ENCODE measurements around the gene ASB4. TPM values are rescaled to one million over a fixed set of nuclear protein-coding genes. Genes with fewer than 3 reads are reported as not detected.
A peak's percentile ranks its signal among the peaks of the same experiment; 100 is the strongest.

ASB4 gene
- total RNA-seq, 4 donors from 2014 or later: 1.4 to 27.3 (median 17.9) TPM

GRCh38 chr7:95585426-95585789 is 99.7 kb downstream of the ASB4 start:
- in situ Hi-C loops (cut with MboI; ENCODE audit: low sequenced_read_pairs in 4 of 4): no loop called here
- Histone ChIP-seq H3K27me3 (no peaks in the 10 kb centered on the region), H3K27ac (peak overlapping the region; percentile 51 to 97 (median 84)), H3K4me3 (peak overlapping the region in 1 of 4 donors; percentile 94), H3K36me3 (peaks cover 8 to 65% of the 10 kb centered on the region in 2 donors), H3K9me3 (no peaks in the 10 kb centered on the region), H3K4me1 (peaks cover 6 to 27% of the 10 kb centered on the region in 2 donors)
- ATAC-seq (no peak), DNase-seq (no peak)
- TF ChIP-seq POLR2A (IDR thresholded peaks at IDR 0.05): no peak
- TF ChIP-seq CTCF (IDR thresholded peaks at IDR 0.05 in 4 of 5, conservative IDR thresholded peaks at IDR 0.05 in 1 of 5): no peak
- intact Hi-C loops (cut with DNase I; ENCODE audit: low total_unique reads): no loop called here

- no peak for DNase-seq
- H3K4me3 ChIP-seq: peak overlapping the region in 2 of 4 donors; percentile 90 to 94
- intact Hi-C loops (cut with DNase I; ENCODE audit: low total_unique reads): no loop called here
- H3K4me1 ChIP-seq: peaks cover 6 to 30% of the 10 kb centered on the region in 2 donors
- peaks cover 10 to 80% of the 10 kb centered on the region in 2 donors for H3K36me3 ChIP-seq
- in situ Hi-C loops (cut with MboI; ENCODE audit: low sequenced_read_pairs in 4 of 4): no loop called here
- peak overlapping the region; percentile 91 to 97 (median 96) for H3K27ac ChIP-seq
- H3K9me3 ChIP-seq: no peaks in the 10 kb centered on the region
- TF ChIP-seq CTCF (IDR thresholded peaks at IDR 0.05 in 4 of 5, conservative IDR thresholded peaks at IDR 0.05 in 1 of 5) (no peak), POLR2A (IDR thresholded peaks at IDR 0.05) (peak in 1 of 2 donors; percentile 2)
- ATAC-seq: no peak
- no peaks in the 10 kb centered on the region for H3K27me3 ChIP-seq
These were observed 101.2 kb downstream of the ASB4 start for GRCh38 chr7:95586951-95587301.

- ATAC-seq (no peak), DNase-seq (no peak)
- H3K36me3 ChIP-seq: peaks cover 18 to 99% of the 10 kb centered on the region in 2 donors
- H3K27ac ChIP-seq: peak overlapping the region; percentile 91 to 97 (median 96)
- in situ Hi-C loops (cut with MboI; ENCODE audit: low sequenced_read_pairs in 4 of 4): no loop called here
- peaks cover 6 to 35% of the 10 kb centered on the region in 2 donors for H3K4me1 ChIP-seq
- TF ChIP-seq POLR2A (IDR thresholded peaks at IDR 0.05) (no peak), CTCF (IDR thresholded peaks at IDR 0.05 in 4 of 5, conservative IDR thresholded peaks at IDR 0.05 in 1 of 5) (no peak)
- H3K4me3 ChIP-seq: peak overlapping the region; percentile 20 to 94 (median 66)
- H3K9me3 ChIP-seq: no peaks in the 10 kb centered on the region
- intact Hi-C loops (cut with DNase I; ENCODE audit: low total_unique reads): no loop called here
- H3K27me3 ChIP-seq: no peaks in the 10 kb centered on the region
These were observed 103.3 kb downstream of the ASB4 start for GRCh38 chr7:95589031-95589430.

- H3K4me1 ChIP-seq: peaks cover 6 to 35% of the 10 kb centered on the region in 2 donors
- intact Hi-C loops (cut with DNase I; ENCODE audit: low total_unique reads): no loop called here
- no peaks in the 10 kb centered on the region for H3K9me3 ChIP-seq
- in situ Hi-C loops (cut with MboI; ENCODE audit: low sequenced_read_pairs in 4 of 4): loop anchor here in 3 of 4 donors (5.0 to 10.0 kb wide), 4 partner anchors 45 to 95 kb away; no protein-coding TSS in a partner anchor
- H3K36me3 ChIP-seq: peaks cover 19 to 99% of the 10 kb centered on the region in 2 donors
- peak overlapping the region in 3 of 4 donors; percentile 84 to 94 (median 90) for H3K4me3 ChIP-seq
- H3K27ac ChIP-seq: peak overlapping the region; percentile 91 to 97 (median 96)
- no peak for TF ChIP-seq CTCF (IDR thresholded peaks at IDR 0.05 in 4 of 5, conservative IDR thresholded peaks at IDR 0.05 in 1 of 5)
- TF ChIP-seq POLR2A (IDR thresholded peaks at IDR 0.05): no peak
- no peak for ATAC-seq
- H3K27me3 ChIP-seq: no peaks in the 10 kb centered on the region
- DNase-seq: no peak
These were observed 104.0 kb downstream of the ASB4 start for GRCh38 chr7:95589766-95590165.

Other genes with a start within 250 kb of the ASB4 start
- gene PON1, start 161.4 kb upstream of the ASB4 start, total RNA-seq: under 1 TPM in 1 of 4 donors, not detected in 3; 0.31 TPM
- gene PON3, start 89.6 kb upstream of the ASB4 start, total RNA-seq: under 1 TPM in 3 of 4 donors, not detected in 1; 0.29 to 0.61 (median 0.49) TPM
- 10 to 100 TPM; 10.2 to 45.4 (median 23.5) TPM for gene PON2, start 50.9 kb upstream of the ASB4 start, total RNA-seq
- gene PDK4, start 110.6 kb downstream of the ASB4 start, total RNA-seq: 1,000 to 10,000 TPM; 2,371 to 5,827 (median 4,654) TPM